Activated T-cell treated with anti-CD3 and anti-CD28 coated beads for 48 hours (primary cell): Measurements from ENCODE around the gene PCSK7.

Experiments used
- DNase-seq: peaks from one replicate; pipeline ENCODE4 v3.0.0-alpha.2; 2020; ENCODE audit warnings: low read depth

The PCSK7 gene

DNA sequence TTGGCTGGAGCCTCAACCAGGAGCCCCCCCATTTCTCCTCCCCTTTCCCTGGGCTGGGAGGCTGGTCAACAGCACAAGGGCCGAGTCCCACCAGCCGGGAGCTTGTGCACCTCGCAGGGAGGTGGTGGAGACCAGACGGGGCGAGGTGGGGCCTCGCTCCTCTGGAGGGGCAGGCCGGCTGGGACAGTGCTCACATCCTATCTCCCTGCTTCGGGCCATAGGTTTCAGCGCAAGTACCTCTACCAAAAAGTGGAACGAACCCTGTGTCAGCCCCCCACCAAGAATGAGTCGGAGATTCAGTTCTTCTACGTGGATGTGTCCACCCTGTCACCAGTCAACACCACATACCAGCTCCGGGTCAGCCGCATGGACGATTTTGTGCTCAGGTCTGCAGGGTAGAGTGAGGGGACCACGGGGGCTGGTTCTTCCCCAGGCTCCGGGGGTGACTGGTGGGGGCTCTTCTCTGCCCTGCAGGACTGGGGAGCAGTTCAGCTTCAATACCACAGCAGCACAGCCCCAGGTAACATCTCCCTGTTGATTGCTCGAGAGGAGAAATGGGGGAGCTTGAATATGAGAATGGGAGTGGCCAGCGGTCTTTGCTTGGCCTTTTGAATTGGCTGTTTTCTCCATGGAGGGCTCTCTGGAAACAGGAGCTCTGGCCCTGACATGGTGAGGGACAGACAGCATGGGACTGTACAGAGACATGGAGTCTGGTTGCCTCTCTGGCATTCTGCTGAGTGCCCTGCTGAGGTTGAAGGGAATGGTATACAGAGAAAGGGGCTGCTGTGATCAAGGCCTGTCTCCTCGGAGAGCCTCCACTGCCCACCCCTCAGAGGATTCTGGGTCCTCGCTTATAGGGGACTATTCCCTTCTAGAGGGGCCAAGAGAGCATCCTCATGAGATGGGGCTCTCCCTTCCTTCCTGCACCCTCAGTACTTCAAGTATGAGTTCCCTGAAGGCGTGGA is 50.0 kb downstream of the PCSK7 start:
- DNase-seq: no peak

DNA sequence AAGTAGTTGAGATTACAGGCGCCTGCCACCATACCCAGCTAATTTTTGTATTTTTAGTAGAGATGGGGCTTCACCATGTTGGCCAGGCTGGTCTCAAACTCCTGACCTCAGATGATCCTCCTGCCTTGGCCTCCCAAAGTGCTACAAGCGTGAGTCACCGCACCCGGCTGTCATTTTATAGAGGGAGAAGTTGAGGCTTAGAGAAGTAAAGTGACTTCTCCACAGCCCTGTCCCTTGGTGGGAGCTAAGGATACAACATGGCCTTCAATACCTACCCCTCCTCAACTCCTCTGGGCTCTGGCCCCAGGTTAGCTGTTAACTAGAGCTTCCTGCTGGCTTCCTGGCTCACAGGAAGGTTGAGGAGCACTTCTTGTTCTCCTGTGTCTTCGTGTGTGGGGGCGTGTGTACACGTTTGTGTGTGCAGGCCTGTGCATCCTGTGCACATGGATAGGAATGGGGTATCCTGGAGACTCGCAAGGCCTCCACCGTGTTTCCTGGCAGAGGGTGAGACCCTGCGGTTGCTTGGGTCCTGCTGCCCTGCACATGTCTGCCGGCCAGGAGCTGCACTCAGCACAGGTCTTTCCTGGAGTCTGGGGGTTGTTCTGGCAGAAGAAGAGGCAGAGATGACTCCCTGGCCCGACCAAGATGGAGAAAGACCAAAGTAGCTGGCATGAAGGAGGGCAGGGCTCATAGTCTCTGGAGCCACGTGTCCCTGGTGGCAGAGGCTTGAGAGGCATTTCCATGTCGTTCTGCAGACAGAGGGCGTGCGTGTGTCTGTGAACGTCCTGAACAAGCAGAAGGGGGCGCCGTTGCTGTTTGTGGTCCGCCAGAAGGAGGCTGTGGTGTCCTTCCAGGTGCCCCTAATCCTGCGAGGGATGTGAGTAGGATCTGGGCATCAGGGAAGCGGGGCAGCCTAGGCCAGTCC is 51.0 kb downstream of the PCSK7 start:
- DNase-seq: peak; percentile 60

DNA sequence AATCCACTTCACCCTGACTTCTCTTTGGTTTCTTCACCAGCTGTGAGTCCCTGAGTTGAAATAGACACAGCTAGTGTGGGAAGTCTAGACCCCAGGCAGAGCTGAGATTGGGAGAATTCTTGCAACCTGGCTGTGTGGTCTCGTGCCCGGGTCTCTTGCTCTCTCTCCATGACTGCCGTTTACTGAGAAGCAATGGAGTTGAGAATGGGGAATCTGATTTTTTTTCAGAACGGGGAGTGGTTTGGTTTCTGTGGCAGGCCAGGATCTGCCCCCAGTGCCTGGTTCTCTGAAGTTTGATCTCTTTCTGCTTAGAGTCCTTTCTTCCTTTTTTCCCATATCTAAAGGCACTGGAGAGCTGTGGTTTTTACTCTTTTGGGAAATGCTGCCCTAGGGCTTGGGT is 51.9 kb downstream of the PCSK7 start:
- DNase-seq: no peak

- peak; percentile 37 for DNase-seq
These were observed 52.5 kb downstream of the PCSK7 start for GRCh38 chr11:117179048-117179999.

DNA sequence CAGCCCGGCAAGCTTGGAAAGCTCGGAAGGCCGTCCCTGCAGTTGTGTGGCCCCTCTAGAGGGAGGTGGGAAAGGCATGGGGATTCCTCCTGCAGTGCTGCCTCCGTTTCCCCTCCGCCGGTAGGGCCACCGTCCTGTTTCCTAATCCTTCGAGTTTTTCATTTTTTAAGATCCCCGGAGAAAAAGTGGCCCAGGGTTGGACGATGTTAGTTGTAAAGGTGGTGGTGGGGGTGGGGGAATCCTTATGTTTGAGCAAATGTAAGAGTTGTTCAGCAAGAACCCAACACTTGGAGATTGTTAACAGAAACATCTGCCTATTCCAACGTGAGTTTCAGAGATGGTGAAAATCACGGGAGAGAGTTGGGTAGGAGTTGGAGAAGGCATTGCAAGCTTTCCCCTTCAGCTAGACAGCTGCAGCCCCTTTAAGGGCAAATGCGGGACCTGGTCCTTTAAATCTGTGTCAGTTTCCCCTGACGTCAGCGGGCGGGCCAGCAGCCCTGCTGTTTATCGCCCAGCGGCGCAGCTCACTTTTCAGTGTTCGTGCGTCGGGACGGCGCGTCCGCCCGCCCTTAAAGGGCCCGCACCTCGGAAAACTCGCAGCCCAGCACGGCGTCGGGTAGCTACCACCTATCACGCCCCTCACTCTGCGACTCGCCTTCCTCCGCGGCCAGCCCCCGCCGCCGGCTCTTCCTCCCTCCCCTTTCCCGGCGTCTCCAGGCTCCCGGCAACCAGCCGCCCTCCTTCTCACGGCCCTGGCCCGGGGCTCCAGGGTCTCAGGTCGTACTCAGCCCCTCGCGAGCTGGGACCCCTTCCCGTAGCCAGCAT is 53.5 kb downstream of the PCSK7 start, which contains the start of gene SIDT2:
SIDT2 (plus strand) TSS at position 534 of the 825 bp plus-strand sequence. CDS start 521 bp downstream, outside the sequence.
- DNase-seq: peak; percentile 86

GRCh38 chr11:117177534-117178209 is 54.2 kb downstream of the PCSK7 start:
- no peak for DNase-seq

DNA sequence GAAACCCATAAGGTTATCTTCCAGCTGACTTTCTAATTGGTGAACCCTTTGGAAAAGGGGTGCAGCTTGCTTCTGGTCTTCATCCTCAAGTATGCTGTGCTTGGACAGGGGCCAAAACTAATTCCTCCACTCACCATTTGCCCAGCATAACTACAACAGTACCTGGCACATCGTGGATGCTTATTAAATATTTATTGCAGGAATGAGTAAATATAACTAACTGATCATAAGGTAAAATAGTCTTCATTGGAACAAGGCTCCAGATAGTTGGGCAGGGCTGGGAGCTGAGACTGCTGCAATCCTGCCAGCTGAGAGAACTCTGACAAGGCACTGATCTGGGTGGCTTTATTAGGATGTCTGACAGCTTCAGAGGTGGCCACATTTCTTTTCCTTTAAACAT is 55.7 kb downstream of the PCSK7 start:
- DNase-seq: no peak

GRCh38 chr11:117175781-117176180 is 56.1 kb downstream of the PCSK7 start:
- DNase-seq: no peak

DNA sequence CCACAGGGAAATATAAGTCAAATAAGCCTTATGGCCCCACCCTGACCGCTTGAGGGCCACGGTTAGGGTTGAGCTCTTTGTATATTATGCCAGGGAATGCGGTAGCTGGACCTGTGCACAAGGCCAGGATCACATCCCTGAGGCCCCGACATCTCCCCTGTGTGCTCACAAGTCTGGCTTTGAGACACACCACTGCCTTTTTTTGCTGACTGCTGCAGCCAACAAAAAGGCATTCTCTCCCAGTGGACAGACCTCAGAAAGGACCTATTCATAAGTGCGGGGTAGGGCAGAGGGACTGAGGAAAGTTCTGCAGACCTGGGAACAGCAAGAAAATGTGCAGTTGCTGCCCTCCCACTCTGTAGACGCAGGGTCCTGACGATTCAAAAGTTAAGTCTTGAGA is 56.8 kb downstream of the PCSK7 start:
- DNase-seq: no peak

DNA sequence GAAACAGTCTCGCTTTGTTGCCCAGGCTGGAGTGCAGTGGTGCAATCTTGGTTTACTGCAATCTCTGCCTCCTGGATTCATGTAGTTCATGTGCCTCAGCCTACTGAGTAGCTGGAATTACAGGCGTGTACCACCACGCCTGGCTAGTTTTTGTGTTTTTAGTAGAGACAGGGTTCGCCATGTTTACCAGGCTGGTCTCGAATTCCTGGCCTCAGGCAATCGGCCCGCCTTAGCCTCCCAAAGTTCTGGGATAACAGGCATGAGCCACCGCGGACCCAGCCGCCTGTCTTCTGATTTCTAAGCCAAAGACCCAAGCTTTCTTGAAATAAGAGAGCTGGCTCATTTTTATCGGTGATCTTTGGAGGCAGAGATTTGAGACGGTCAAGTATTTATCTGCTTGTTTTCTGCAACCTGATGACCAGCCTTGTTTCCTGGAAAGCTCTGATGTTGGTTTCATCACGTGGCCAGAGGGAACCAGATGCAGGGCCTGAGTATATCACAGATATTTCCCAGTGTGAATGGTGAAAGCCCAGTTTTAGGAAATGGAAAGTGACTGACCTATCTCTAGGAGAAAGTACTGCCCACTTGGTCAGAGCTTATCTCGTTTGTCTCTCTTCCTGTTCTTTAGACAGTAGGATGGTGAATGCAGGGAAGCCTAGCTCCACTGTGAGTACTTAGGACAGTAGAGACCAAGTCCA is 59.0 kb downstream of the PCSK7 start:
- no peak for DNase-seq

DNA sequence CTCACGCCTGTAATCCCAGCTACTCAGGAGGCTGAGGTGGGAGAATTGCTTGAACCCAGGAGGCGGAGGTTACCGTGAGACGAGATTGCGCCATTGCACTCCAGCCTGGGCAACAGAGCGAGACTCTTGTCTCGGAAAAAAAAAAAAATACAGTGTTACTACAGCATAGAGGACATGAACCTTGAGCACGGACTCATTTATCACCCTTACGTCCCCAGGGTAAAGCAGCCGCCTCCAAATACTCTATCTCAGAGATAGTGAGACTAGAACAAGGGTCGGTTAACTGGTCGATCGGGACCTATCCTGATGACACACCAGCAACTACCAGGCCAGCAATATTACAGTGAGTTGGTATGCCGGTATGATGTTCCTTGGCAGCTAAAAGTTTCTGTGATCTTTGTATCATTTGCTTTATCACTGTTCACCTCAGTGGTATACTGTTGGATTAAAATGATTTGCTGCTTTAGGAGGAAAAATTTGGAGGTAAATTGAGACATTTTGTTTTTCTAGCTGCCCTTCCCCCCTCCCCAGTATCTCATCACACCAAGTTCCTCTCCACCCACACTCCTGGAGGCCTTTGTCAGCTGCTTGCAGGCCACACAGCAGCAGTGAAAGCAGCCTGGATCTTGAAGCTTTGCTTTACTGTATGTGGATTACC is 60.3 kb downstream of the PCSK7 start:
- DNase-seq: no peak

DNA sequence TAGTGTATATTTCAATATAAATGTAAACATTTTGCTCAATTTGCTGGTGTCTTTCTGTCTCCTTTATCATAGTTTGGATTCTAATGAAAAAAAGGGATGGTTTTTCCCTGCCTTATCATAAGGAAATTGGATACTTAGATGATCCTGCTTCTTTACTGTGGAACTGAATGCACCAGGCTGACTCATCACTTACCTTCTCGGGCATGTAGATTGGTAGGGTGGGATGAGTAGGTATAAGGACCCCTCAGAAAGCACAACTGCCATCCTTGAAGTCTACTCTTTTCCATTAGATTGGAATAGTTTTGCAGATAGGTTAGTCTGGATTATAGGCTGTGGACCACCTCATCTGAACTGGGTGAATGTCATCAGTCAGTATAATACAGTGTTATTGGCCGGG is 60.9 kb downstream of the PCSK7 start:
- DNase-seq: no peak

DNA sequence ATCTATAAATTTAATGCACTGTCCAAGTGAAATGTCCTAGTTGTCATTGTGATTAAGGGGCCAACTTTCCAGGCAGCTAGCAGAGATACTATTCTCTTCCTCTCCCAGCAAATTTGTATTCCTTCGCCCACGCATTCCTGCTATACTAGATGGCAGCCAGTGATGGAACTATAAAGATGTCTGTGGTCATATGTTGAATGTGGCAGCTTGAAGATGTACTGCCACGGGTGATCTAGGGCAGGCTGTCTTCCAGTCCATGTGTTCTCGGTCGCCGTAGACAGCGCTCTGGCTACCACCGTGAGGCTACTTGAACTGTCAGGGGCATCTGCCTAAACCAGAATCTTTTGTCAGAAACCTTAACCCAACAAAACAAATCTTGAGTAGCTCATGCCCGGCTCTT is 61.7 kb downstream of the PCSK7 start:
- no peak for DNase-seq

- DNase-seq: no peak
These were observed 62.1 kb downstream of the PCSK7 start for GRCh38 chr11:117169736-117170135.

- DNase-seq: no peak
These were observed 65.4 kb downstream of the PCSK7 start for GRCh38 chr11:117166491-117166890.

- no peak for DNase-seq
These were observed 71.0 kb downstream of the PCSK7 start for GRCh38 chr11:117160826-117161225.

DNA sequence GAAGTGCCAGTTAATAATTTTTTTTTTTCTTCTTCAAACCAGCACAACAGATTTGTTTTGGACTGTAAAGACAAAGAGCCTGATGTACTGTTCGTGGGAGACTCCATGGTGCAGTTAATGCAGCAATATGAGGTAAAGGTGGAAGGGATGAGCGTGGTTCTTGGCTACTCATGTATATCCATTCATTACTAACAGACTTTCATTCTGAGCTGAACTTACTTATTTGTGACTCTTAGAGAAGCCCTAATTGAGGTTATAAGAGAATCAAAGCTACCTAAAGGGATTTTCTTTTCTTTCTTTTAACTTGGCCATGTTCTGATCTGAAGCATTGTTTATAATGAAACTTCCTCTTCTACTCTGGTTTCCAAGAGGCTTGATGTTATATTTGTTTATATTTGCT is 72.0 kb downstream of the PCSK7 start:
- DNase-seq: no peak

GRCh38 chr11:117157507-117157906 is 74.4 kb downstream of the PCSK7 start:
- DNase-seq: no peak

DNA sequence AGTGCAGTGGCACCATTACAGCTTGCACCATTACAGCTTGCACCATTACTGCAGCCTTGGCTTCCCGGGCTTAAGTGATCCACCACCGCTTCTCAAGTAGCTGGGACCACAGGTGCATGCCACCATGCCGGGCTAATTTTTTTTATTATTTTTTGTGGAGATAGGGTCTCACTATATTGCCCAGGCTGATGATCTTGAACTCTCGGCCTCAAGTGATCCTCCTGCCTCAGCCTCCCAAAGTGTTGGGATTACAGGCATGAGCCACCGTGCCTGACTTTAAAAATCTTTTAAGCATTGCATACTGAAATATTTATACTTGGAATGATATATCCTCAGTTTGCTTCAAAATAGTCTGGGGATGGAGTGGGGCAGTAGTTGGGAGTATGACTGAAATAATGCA is 77.4 kb downstream of the PCSK7 start:
- no peak for DNase-seq
